ENCODE data around the gene CENPB.

Gene CENPB

GRCh38 chr20:3744806-3745685, 41.5 kb downstream of the CENPB start:
- DNase-seq = no peak

- no peak for DNase-seq
Observed at GRCh38 chr20:3744037-3744436, 42.5 kb downstream of the CENPB start.

DNA sequence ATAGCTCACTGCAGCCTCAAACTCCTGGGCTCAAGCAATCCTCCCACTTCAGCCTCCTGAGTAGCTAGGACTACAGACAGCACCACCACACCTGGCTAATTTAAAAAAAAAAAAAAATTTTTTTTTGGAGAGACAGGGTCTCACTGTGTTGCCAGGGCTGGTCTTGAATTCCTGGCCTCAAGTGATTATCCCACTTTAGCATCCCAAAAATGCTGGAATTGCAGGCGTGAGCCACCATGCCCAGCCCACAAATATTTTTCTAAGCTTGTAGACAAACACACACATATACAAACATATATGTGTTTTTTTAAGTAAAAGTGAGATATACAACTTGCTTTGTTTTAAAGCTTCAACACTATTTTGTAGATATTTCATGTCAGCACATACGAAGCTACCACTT, 43.3 kb downstream of the CENPB start:
- no peak for DNase-seq

DNA sequence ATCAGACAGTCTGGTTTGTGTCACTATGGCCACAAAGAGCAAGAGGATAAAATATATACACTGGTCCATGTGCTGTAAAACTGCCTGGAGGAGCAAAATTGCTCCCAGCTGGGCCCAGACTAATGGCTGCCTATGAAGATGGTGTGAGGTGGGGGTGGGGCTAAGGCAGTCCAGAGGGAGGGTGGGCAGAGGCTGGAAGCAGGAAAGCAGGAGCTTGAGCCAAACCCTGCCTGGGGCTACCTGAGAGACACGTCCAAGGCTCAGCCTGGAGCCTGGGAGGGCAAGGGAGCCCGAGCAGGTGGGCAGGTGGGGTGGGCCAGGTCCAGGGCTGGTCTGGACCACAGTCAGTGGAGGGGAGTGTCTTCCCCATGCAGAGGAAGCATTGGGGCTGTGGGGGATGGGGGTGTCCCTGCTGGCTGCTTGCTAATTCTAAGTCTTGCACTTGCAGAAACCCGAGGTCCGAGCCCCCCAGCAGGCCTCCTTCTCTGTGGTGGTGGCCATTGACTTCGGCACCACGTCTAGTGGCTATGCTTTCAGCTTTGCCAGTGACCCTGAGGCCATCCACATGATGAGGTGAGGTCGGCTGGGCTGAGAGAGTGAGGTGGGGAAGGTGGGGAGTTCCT, 44.6 kb downstream of the CENPB start:
- no peak for DNase-seq

GRCh38 chr20:3740615-3741301, 45.8 kb downstream of the CENPB start:
- no peak for DNase-seq

- DNase-seq = no peak
Observed at GRCh38 chr20:3739926-3740451, 46.6 kb downstream of the CENPB start.

DNA sequence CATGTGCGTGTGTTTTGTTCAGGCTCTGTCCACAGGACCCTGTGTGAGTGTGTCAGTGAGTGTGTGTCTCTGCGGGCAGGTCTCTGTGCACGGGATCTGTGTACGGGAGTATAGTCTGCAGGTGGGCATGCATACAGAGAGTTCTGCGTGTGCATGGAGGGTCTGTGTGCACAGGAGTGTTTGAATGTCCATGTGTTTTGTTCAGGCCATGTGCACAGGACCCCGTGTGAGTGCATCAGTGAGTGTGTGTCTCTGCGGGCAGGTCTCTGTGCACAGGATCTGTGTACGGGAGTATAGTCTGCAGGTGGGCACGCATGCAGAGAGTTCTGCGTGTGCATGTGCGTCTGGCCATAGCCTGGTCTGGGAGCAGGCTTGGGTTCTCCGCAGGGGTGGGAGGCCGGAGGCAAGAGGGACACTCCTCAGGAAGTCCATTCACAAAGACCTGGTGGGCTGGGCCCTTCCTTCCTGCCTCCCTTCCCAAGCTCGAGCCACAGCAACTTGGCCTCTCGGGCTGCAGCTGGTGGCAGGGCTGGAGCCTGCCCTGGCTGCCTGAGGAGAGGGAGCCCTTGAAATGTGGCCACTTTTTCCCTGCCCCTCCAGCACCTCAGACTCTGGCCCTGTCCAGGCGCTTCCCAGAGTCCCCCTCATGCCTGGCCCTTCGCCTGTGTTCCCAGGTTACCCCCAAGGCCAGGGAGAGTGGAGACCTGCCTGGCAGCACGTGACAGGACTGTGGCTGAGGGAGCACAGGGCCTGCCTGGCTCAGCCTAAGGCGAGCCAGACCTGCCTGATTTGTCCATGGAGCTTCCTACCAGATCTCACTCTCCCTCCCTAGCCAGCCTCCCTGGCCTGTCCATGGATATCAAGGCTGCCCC, 47.2 kb downstream of the CENPB start:
- no peak for DNase-seq

GRCh38 chr20:3738111-3739053, 48.2 kb downstream of the CENPB start:
- DNase-seq = no peak

- DNase-seq = no peak
Observed at GRCh38 chr20:3735768-3736167, 50.8 kb downstream of the CENPB start.

- no peak for DNase-seq
Observed at GRCh38 chr20:3734111-3734843, 52.3 kb downstream of the CENPB start.

All from NCI-H2081 treated with DMSO at 0.1 percent for 48 hours (cell line).